RCC 7860 (cell line): ENCODE results near the gene GXYLT2.
"Not testable (repeated sequence)": the region's sequence is repeated elsewhere in the genome, so short reads cannot be mapped to it uniquely, and the experiment has no call there.

Experiments
- DNase-seq: peaks from one replicate; pipeline ENCODE4 v3.0.0-alpha.2; 2015; ENCODE audit warnings: low spot score
- FAIRE-seq: peaks from 2 replicates; lab custom pipeline; 2012; peaks lifted over from hg19 to GRCh38; lab: Jason Lieb, UNC

The GXYLT2 gene

DNA sequence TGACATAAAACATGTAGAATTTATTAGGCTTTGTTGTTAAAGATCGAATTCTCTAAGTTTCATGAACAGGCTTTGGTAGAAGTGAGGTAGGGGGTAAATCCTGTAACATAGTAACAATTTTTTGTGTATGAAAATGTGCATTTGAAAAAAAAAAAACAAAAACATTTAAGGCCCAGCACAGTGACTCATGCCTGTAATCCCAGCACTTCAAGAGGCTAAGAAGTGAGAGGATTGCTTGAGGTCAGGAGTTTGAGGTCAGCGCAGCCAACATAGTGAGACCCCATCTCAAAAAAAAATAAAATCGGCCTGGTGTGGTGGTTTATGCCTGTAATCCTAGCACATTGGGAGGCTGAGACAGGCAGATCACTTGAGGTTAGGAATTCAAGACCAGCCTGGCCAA lies 81.9 kb downstream of the GXYLT2 start:
- DNase-seq (no peak), FAIRE-seq (no peak)

- FAIRE-seq (no peak), DNase-seq (no peak)
Measured at GRCh38 chr3:72970942-72971341, 83.1 kb downstream of the GXYLT2 start.

- DNase-seq, result no peak
- no peak for FAIRE-seq
Measured at GRCh38 chr3:72972706-72973030, 84.8 kb downstream of the GXYLT2 start.

DNA sequence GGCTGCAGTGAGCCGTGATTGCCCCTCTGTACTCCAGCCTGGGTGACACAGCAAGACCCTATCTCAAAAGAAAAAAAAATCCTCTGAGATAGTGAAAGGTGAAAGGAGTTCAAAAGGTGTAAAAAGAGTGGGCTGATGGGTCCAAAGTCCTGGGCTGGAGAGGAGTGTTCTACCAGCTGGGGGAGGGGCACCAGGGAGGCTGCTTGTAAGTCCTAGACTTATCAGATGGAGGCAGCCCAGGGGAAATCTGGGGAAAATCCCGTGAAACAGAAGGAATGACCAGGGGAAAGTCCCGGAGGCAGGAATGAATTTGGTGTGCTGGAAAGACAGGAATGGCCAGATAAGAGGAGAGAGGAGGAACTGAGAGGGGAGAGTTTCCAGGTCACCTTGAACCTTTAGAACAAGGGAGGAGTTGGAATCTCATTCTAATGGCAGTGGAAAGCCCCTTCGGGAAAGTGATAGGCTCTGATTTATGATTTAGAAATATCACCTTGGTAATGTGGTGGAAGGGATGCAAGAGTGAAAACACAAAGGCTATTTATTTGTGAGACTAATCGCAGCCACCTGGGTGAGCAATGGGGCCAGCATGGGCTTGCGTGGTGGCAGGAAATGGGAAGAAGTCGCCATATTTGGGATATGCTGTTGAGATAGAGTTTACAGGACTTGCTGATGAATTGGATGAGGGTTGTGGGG lies 85.3 kb downstream of the GXYLT2 start:
- DNase-seq, result peak; percentile 73

GRCh38 chr3:72973786-72974185 lies 85.9 kb downstream of the GXYLT2 start:
- no peak for FAIRE-seq
- DNase-seq, result no peak

More for the DNA sequence above, 85.3 kb downstream of the GXYLT2 start:
- no peak for FAIRE-seq

- DNase-seq, result no peak
- no peak for FAIRE-seq
Measured at GRCh38 chr3:72974956-72975355, 87.1 kb downstream of the GXYLT2 start.

- no peak for FAIRE-seq
- DNase-seq, result no peak
Measured at GRCh38 chr3:72976281-72976741, 88.5 kb downstream of the GXYLT2 start.

DNA sequence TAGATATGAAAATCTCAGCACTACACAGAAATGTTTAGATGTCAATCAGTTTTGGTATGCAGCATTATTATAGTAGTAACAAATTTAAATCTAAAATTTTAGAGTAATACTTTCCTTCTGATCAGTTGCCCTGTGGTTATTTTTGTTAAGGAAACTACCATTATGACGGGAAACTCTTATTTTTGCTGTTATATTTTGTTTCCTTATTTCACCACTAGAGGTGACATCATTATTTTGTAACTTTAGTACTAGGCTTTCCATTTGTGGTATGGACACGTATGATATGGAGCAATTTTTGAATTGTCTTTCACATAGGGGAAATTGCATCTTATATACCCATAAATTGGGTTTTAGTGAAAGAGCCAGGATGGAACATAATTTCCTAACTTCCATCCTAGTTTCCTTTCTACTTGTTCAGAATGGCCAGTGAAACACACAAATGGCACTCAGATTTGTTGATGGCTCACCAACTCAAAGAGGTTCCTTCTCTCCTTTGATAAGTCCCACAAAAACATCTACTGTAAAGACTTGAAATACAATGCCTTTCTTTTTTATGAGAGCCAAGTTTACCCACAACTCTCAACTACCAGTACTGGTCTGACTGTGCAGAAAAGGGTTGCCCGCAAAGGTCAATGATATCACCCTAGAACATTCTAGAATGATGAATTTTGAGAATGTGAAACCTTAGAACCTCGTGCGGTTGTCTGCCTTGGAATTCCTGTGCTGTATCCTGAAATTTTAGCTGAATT lies 89.4 kb downstream of the GXYLT2 start:
- no peak for FAIRE-seq

GRCh38 chr3:72982609-72983366 lies 94.9 kb downstream of the GXYLT2 start:
- FAIRE-seq, result no peak
- no peak for DNase-seq

More for the DNA sequence above, 89.4 kb downstream of the GXYLT2 start:
- no peak for DNase-seq

DNA sequence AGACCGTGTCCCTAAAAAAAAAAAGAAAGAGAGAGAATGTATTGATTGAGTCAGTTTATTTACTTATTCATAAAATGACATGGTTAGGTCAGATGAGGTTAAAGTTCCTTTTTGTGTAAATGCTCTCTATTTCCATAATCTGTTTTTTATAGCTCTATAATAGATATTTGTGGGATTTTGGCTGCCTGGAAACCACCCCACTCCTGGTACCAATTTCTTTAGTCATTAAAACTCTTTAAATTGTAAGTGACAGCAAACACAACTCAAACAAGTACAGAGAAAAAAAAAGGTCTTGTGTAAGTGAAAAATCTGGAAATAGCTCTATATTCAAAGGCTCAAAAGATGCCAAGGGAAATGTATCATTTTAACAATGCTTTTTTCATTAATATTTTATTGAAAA lies 97.7 kb downstream of the GXYLT2 start:
- no peak for FAIRE-seq

DNA sequence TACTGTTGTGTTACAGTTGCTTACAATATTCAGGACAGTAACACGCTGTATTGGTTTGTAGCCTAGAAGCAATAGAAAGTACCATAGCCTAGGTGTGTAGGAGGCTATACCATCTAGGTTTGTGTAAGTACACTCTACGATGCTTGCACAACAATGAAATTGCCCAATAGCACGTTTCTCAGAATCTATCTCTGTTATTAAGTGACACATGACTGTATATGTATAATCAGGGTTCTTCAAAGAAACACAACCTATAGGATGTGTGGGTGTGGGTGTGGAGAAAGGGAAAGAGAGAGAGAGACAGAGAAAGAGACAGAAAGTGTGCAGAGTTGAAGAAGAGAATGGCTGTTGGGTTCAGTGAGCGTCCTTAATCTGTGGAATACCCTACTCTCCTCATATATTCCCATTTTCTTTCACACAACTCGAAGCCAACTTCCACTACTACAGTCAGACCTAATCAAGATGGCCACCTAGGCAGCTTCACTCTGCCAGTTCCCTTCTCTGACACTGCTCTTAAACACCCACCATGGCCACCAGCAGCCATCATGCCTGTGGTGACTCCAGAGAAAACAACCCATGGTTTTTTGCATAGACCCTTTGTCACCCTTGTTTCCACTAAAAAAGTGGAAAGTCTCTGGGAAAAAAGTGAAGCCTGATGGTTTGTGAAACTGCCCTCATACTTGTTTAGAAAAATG lies 103.0 kb downstream of the GXYLT2 start:
- DNase-seq, result no peak
- no peak for FAIRE-seq

More for the DNA sequence above, 97.7 kb downstream of the GXYLT2 start:
- DNase-seq, result no peak

DNA sequence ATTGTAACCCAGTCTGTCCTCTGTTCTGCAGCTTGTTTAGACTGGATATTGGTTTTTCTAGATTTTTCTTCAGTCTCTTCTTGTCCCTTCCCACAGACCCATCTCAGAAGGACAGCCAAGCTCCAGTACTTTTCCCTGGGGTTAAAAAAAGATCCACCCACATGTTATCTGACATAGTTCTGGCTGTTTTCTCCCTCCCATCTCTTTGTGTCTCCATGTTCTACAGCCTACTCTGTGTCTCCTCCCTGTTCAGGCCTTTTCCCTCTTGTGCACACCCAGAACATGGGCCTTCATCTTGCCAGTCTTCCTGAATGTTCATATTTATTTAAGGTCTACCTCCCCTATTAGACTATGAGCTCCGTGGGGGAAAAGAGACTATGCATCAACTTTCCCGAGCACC lies 103.7 kb downstream of the GXYLT2 start:
- no peak for DNase-seq
- no peak for FAIRE-seq

DNA sequence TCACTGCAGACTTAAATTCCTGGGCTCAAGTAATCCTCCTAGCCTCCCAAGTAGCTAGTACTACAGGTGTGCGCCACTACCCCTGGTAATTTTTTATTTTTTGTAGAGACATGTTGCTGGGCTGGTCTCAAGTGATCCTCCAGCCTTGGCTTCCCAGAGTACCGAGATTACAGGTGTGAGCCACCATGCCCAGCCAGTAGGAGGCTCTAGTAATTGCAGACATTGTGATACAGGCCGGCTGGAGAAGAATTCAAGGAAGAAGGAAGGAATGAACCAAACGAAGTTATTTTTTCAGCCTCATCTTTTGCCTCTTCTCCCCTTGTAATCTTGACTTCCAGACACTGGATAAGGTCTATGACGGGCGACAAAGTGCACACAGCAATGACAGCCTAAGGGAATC lies 105.5 kb downstream of the GXYLT2 start:
- FAIRE-seq (no peak), DNase-seq (no peak)

DNA sequence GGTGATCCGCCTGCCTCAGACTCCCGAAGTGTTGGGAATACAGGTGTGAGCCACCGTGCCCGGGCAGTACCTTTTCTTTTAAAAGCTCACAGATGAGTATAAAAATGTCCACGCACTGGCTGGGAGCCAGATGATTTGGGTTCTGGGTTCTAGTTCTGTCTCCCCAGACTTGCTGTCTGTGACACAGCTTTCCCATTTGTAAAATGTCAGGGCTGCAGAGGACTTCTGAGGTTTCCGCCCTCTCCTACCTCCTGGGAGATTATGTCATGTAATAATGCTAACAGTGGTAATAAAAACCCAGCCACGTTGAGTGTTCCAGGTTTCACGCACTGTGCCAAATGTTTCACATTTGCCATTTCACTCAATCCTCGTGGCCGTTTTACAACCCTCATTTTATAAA lies 107.5 kb downstream of the GXYLT2 start:
- no peak for DNase-seq
- no peak for FAIRE-seq

DNA sequence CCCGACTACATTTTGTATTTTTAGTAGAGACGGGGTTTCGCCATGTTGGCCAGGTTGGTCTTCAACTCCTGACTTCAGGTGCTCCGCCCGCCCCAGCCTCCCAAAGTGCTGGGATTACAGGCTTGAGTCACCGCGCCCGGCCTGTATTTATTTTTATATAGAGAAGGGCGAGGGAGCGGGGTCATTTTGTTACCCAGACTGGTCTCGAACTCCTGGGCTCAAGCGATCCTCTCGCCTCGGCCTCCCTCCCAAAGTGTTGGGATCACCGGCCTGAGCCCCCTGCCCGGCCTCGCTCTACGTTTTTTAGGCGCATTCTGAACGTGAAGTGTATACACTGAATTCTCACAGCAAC lies 108.3 kb downstream of the GXYLT2 start:
- DNase-seq (no peak), FAIRE-seq (no peak)

- DNase-seq (peak; percentile 78), FAIRE-seq (no peak)
Measured at GRCh38 chr3:72996473-72997333, 108.9 kb downstream of the GXYLT2 start, which contains the start of gene PPP4R2. PPP4R2 (plus strand) TSS chr3:72996811; CDS start chr3:72997038, 227 bp downstream.

- FAIRE-seq, result peak; percentile 69
- DNase-seq, result peak; percentile 40
Measured at GRCh38 chr3:72997421-72997961, 109.6 kb downstream of the GXYLT2 start.

DNA sequence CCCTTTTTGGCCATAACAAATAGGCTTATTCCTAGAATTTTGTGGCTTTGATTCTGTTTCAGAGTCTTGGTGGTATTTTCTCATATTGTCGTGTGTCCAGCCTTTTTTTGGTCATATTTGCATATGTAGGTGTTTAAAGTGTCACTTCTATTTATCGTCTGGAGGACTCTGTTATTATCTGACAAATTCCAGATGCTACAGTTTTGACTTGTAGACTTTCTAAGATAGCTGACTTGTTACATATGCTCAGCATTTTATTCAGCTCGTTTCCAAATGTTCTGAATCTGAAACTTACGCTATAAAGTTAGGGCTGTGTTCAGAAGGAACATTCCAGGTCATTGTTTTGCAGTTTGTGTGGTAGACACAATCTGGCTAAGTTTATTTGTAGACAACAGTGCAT lies 110.6 kb downstream of the GXYLT2 start:
- FAIRE-seq, result no peak
- no peak for DNase-seq

GRCh38 chr3:72999951-73000350 lies 112.1 kb downstream of the GXYLT2 start:
- FAIRE-seq (no peak), DNase-seq (no peak)

DNA sequence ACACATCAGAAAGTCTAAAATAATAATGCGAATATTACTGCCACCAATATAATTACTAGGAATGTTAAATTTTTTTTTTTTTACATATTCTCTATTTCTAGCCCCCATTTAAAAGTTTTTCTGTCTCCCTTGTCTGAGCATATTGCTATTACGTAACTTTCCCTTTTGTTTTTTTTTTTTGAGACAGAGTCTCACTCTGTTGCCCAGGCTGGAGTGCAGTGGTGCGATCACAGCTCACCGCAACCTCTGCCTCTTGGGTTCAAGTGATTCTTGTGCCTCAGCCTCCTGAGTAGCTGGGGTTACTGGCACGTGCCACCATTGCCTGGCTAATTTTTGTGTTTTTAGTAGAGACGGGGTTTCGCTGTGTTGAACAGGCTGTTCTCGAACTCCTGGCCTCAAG lies 115.2 kb downstream of the GXYLT2 start:
- not testable (repeated sequence) for FAIRE-seq, DNase-seq
